Muscle of back (tissue), 11 donors: ENCODE data around the gene ATP6V0C. TPM values are rescaled to one million over a fixed set of nuclear protein-coding genes. Genes with fewer than 3 reads are reported as not detected.

Experiments used
- DNase-seq, 3 donors: peaks; one replicate each; pipeline versions ENCODE4 v3.0.0 to v3.0.0-alpha.2; 2013
- polyA plus RNA-seq, 10 donors: library from polyadenylated mRNA; unstranded; fragments of 120-200 nt; gene quantifications; one replicate each; pipeline ENCODE4 v1.2.1, GENCODE V29; 2013; ENCODE audit not compliant: insufficient read length in 10 of 10

Gene ATP6V0C
- polyA plus RNA-seq, 10 donors, result 70.4 to 142 (median 94.2) TPM

DNA sequence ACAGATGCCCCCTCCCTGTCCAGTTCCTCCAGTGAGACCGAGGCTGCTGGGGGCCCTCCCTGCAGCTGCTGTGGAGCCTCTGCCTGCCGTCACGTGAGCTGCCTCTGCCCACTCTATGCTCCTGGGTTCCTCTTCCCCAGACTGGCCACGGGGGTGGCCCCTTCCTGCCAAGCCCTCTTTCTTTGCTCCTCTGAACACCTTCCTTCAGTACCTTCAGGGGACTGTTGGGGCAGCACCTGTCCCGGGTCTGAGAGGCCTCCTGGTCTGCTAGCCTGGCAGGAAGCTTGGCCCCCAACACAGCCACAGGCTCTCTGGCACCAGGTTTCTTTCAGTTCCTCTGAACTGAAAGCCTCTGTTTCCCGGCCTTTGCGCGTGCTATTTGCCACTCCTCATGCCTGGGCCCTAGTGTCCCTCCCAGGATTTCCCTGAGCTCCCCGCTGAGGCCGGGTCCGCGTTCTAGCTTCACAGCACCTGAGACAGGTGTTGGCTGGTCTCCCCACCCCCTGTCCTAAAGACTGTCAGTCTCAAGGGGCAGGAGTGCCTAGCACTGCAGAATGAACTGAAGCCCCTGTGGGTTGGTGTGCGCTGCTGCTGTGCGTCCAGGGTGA, 6.6 kb upstream of the ATP6V0C start:
- peak in 1 of 3 donors; percentile 47 for DNase-seq

DNA sequence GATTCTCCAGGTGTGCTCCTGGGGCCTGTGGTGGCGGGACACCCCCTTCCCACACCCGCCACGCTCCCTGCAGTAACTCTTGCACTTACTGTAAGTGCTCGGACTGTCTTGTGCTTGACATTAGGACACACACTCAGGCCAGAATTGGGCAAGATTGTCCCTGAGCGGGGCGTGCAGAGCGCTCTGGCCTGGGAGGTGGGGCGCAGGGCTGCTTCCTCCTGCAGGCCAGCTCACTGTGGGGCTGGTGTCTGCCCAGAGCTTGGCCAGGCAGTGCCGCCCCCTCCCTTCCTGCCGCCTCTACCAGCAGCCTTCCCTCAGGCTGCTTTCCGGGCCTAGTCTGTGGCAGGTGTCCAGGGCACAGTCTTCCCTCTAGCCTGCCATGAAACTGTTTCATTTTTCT, 6.1 kb upstream of the ATP6V0C start:
- no peak for DNase-seq

DNA sequence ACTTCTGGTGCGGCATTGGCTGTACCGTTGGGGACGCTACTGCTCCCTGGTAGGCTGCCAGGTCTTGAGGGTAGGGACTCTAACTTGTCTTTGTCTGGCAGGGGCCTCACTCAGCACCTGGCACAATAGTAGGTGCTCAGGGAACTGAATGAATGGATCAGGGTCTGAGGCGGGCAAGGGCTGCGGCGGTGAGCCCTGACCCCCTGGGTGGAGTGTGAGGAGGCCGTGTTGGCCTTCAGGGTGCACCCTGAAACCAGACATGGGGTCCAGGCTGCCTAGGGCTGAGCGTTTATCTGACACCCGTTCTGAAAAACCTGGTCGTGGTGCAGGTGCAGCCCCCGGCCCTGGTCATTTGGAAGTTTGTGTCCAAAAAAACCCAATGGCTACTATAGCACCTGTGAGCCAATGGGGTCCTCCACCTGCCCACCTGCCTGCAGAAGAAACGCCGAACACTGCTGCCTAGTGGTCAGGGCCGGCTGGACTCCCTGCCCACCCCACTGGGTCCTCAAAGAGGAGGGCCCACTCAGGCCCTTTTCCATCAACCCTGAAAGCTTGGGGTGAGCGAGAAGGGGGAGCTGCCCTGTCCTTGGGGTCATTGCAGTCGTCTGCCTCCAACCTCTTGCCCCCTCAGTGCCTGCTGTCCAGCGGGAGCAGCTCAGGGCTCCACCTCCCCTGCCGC, 4.9 kb upstream of the ATP6V0C start:
- no peak for DNase-seq

DNA sequence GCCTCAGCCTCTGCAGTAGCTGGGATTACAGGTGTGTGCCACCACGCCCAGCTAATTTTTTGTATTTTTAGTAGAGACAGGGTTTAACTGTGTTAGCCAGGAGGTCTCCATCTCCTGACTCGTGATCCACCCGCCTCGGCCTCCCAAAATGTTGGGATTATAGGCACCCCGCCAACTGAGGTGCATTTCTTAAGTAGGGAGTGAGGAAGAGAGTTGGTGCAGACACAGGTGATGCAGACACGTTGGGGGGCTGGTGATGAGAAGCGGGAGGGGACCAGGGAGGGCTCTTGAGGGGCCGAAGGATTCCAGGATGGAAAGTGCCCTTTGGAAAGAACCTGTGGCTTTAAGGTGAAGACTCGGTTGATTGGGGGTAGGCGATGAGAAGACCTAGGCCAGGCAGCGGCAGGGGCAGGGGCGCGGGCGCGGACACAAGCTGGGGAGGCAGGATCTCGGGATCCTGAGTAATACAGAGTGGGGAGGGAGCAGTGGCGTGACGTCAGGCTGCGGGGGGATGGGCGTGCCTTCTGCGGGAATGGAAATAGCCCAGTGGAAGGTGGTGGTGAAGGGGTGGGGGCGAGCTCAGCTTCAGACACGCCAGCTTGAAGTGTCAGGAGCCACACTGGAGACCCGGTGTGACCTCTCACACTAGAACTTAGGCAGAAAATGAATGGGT, 2.5 kb upstream of the ATP6V0C start:
- DNase-seq, result peak in 1 of 3 donors; percentile 59

DNA sequence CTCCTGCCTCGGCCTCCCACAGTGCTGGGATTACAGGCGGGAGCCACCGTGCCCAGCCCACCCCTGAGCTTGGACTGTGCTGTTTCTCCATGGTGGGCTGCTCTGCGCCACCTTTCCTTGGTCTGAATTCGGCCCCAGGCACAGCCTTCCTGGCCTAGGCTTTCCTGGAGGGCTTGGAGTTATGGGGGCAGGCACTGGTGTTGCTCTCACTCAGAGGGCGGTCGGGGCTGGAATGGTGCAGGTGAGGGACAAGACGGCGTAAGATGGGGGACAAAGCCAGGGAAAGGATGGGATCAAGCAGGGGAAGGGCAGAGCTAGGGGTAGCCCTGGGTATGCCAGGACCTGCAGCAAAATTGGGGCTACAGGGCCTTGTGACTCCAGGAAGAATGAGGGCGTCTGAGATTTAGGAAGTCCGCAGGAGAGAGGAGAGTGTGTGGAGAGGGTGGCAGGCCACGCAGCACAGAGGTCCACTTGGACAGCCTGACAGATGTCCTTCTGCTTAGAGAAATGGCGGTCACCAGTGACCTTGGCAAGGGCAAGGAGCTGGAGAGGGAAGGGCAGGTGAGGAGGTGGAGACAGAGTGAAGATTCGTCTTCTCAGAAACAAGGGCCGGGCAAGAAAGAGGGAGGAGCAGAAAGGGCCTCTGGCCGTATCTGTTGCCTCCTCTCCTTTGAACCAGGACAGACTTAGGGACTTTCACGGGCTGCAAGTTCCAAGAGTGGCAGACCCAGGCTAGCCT, 1.6 kb upstream of the ATP6V0C start:
- no peak for DNase-seq

DNA sequence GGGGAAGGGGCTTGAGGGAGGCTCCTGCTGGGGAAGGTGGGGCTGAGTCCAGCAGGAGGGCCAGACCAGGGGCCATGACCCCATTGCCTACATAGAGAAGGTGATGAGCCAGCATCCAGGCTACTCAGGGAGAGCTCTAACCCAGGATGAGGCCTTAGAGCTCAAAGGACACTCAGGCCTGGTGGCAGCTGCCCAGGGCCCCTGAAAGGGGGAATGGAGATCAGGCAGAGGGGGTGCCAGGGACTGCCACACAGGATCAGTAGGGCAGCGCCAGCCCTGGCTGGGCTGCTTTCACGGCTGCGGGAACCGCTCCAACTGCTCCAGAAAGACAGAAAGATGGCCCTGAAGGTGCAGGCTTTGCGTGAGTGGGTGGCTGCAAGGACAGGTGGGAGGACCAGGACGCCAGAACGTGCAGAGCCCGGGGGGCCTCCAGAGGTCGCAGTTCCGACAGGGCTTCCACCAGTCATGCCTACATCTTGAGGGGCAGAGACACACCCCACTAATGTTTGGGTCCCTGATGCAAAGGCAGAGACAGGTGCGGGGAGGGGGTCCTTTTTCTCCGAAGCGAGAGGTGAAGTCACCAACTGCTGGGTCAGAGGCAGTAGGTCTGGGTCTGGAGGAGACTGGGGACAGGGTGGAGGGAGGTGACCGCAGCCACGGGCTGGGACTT, 882 bp upstream of the ATP6V0C start:
- peak in 1 of 3 donors; percentile 42 for DNase-seq

DNA sequence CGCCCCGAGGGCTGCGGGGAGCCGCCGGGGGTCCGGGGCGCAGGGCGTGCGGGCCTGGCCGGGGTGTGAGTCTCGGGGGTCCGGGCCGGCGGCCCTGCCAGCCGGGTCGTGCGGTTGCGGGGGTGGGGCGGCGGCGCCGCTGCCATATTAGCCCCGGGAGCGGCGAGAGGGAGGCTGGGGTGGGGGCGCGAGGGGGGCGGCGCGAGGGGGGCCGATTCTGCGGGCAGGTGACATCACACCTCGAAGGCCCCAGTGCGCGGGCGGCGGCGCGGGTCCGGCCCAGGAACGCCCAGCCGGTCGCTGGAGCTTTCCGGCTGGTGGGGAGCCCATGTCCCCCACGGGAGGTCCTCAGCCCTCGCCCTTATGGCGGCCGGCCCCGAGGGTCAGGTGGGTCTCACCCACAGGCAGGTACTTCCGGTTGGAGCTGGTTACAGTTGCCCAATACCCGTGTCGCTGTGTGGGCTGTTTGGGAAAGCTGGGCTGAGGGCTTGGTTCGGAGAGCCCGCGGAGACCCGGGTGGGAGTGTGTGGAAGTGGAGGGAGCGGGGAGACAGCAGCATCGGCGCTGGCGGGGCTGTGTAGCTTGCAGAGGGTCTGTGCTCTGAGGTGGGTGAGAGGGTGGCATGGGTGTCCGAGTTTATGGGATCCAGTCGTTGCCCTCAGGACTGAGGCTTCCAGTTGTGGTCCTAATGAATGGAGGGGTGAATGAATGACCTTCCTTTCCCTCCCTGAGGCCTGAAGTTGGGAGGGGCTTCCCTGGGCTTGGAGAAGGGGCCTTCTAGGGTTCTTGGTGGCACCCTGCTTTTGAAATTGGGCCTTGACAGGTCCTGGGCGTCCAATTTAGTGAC, 804 bp downstream of the ATP6V0C start:
- DNase-seq, result peak in 1 of 3 donors; percentile 46

DNA sequence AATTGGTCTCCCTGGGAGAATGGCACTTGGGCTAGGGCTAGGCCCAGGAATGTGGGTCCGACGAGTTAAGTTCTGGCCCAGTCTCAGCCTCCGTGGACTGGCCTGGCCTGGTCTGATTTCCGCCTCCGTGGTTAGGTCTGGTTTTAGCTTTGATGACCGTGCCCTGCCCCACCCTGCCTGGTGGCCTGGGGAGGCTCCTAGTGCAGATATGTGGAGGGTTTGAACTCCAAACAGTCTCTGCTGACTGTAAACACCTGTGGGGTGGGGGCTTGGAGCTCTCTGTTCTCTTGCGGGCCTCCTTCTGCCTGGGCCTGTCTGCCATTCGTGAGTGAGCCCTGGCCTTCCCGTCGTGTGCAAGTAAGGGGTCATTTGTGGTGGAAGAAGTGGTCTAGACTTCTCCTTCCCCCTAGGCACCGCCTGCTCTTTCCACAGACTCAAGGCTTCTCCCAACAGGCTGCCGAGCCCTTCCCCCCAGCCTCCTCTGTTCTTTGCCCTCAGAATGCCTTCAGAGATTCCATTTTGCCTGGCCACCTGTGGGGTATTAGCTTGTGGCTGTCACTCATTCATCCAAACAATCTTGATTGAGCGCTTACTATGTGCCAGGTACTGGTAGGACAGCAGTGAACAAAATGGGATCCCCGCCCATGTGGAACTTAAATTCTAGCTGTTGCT, 1.6 kb downstream of the ATP6V0C start:
- DNase-seq, result no peak

DNA sequence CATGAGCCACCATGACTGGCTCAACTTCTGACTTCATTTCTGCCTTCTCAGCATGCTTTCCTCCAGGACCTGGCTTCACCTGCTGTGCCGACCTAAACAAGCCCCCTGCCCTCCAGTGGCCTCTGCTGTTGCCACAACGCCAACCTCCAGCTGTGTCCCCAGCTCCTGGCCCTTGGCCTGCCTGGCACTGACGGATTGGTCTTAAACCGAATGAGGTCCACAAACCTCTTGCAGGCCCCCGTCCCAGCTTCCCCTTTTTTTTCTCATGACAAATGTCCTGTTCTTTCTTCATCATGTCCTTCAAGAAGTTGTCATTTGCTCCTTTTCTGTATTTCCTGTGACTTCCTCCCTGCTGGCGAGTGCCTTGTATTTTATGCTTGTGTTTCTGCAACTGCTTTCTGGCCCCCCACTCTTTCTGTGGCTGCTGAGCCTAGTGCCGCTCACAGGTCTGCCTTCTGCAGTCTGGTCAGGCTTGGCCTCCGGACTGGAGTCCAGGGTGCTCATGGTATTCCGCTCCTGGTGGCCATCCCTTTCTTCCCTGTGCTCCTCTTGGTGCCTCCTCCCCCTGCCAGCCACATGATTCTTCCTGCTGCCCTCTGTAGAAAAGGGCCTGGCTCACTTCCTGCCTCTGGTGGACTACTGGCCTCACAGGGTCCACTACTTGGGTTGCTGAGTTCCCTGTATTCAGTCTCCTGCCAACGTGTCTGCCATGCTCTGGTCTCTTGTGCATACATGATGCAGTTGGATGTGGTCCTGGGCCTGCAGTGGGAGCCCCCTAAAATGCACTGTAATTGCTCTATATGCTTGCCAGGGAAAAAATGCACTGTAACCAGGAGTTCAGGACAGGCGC, 2.9 kb downstream of the ATP6V0C start:
- no peak for DNase-seq

DNA sequence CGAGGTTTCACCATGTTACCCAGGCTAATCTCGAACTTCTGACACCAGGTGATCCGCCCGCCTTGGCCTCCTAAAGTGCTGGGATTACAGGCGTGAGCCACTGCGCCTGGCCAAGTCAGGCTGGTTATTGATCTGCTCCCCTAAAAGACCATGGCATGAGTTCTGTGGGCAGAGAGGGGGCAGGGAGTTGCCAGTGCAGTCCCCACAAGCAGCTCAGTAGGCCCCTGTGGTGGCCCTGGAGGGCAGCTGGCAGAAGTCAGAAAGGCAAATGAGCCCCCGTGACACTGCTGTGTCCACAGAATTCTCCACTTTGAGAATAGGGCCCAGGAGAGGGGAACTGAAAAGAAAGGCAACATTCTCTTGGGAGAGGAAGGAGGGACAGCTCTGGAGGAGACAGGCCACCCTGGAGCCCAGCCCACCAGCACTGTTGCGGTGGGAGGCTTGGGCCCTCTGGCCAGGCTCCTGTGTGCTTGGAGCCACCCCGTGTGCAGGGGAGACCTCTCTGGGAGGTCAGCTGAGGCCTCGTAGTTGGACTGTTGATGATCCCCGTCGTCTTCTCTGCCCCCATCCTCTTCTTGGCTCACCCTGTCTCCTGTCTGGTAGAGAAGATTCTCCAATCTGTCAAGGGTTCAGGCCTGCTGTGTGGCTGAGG, 4.3 kb downstream of the ATP6V0C start:
- no peak for DNase-seq

DNA sequence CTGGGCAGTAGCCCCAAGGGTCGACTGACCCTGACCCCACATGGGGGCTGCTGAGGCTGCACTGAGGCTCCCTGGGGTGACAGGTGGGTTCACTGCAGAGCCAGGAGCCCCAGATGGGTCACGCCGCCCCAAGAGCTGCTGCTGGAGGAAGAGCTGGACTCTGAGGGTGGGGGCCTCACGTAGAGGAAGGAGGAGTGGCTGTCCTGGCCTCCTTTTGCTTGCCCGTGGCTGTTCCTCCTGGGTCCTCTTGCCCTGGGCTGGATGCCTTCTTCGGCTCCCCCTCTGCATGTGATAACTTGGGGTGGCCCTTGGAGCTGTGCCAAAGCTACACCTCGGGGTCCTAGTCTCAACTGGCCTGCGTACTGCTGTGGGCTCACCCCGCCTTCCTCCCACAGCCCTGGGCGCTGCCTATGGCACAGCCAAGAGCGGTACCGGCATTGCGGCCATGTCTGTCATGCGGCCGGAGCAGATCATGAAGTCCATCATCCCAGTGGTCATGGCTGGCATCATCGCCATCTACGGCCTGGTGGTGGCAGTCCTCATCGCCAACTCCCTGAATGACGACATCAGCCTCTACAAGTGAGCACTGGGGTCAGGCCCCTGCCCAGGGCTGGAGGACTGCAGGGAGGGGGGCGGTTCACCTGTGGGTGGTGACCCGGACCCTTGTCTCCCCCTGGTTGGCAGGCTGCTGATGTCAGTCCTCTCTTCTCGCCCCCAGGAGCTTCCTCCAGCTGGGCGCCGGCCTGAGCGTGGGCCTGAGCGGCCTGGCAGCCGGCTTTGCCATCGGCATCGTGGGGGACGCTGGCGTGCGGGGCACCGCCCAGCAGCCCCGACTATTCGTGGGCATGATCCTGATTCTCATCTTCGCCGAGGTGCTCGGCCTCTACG, 5.3 kb downstream of the ATP6V0C start:
- DNase-seq, result no peak

DNA sequence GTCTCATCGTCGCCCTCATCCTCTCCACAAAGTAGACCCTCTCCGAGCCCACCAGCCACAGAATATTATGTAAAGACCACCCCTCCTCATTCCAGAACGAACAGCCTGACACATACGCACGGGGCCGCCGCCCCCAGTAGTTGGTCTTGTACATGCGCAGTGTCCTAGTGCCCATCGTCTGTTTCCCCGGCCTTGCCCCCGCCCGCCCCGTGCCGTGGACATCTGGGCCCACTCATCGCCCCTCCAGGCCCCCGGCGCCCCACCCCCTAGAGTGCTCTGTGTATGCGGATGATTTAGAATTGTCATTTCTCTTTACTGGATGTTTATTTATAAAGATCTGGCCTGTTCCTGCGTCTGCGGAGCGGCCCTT, 5.9 kb downstream of the ATP6V0C start:
- no peak for DNase-seq

DNA sequence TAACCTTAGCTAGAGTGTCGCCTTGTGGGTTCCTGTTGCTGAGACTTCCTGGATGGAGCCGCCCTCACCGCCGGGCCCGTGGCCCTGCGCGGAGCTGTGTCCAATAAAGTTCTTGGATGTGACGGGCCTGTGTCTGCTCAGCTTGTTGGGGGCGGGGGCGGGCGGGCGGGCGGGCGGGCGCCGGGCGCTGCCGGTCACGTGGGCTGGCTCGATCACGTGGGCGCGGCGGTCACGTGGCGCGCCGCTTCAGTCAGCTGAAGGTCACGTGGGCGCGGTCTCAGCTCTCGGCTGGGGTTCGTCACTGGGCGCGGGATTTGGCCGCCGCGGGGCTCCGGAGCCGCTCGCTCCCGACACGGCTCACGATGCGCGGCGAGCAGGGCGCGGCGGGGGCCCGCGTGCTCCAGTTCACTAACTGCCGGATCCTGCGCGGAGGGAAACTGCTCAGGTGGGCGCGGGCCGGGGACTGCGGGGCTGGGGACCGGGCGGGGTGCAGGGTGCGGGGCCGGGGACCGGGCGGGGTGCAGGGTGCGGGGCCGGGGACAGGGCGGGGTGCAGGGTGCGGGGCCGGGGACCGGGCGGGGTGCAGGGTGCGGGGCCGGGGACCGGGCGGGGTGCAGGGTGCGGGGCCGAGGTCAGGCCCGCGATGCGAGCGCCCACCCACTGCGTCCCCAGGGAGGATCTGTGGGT, 6.5 kb downstream of the ATP6V0C start, which contains the start of gene AMDHD2:
AMDHD2 (plus strand) TSS at position 275 of the 687 bp plus-strand sequence; CDS start at position 363, 88 bp downstream.
- DNase-seq, result peak; percentile 88 to 97 (median 93)

DNA sequence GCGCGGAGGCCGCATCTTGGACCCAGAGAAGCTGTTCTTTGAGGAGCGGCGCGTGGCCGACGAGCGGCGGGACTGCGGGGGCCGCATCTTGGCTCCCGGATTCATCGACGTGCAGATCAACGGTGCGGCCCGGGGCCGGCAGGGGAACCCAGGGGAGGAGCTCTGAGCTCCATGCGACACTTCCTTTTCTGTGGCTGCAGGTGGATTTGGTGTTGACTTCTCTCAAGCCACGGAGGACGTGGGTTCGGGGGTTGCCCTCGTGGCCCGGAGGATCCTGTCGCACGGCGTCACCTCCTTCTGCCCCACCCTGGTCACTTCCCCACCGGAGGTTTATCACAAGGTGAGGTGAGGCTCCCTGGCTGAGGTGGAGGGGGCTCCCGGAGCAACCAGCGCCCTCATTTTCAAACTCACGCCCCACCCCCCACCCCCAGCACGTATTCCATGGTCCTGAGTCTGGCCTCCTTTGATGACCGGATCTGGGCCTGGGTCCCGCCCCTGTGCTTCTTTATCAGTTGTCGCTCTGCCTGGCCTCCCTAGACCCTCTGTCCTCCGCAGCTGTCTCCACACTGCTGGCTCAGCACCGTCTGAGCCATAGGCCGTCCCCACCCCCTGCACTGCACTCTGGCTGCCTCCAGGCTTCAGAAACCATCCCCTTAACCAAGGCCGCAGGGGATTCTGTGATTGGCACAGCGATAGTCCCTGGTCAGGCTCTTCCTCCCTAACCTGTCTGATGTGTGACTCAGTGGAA, 7.2 kb downstream of the ATP6V0C start:
- DNase-seq, result no peak

DNA sequence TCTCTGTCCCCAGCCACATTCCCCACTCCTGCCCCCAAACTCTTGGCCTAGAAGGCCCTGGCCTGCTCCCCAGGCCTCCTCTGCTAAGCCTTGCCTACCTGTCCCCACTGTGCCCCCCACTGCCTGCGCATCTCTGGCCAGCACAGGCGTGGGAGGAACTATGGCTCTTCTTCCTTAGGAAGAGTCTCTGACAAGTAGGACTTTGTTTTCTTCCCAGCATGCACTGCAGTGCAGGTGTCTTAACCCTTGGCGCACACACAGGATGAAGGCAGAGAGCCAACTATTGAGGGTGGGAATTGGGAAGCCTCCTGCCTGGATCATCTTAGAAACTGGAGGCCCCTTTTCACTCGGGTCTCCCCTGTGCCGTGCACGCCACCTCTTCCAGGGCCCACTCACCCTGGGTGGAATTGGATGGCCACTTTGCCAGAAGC, 10.1 kb downstream of the ATP6V0C start:
- no peak for DNase-seq

DNA sequence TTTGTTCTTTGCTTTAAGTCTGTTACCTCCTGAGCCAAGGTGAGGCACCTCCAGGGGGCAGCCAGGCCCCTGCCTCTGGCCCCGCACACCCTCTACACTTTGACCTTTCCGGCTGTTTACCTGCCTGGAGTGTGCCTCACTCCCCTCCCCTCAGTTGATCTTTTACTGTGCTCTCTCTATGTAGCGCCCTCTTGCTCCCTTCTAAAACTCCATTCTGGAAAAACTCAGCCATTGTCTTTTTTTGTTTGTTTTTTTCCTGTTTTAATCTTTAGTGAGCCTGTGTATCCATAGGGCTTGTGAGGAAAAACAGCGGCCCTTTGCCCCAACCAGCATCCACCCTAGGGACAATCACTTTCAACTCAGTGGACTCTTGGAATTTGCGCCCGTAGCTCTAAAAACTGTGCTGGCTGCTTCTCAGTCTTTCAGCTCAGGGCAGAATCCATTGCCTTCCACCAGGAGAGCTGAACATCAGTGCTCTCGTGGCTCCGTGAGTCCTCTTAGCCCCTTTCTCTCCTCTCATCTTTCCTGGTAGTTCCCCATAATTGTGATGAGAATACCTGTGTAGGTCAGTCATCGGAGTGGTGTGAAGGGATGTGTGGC, 10.7 kb downstream of the ATP6V0C start:
- DNase-seq, result no peak
